Transverse colon (tissue), 4 donors: ENCODE data around the gene SLC25A24. TPM values are rescaled to one million over a fixed set of nuclear protein-coding genes. Genes with fewer than 3 reads are reported as not detected.
"Not testable (repeated sequence)": the region's sequence is repeated elsewhere in the genome, so short reads cannot be mapped to it uniquely, and the experiment has no call there.

Experiments used
- DNase-seq: peaks from one replicate; pipeline ENCODE4 v3.0.0-alpha.2; 2019
- H3K27ac ChIP-seq, 4 donors: fragments of 200-600 bp; sonication (generic); 2 replicates each; pipeline ENCODE4 v1.5.1; 2016 to 2018; ENCODE audit warnings: inconsistent platforms in 4 of 4
- H3K27me3 ChIP-seq: fragments of 200-600 bp; sonication (generic); 2 replicates; pipeline ENCODE4 v1.5.1; 2017; ENCODE audit warnings: inconsistent platforms
- H3K36me3 ChIP-seq, 4 donors: fragments of 200-600 bp; sonication (generic); 2 replicates each; pipeline ENCODE4 v1.5.1; 2017 to 2019; ENCODE audit warnings: inconsistent platforms in 4 of 4
- H3K4me1 ChIP-seq, 4 donors: fragments of 200-600 bp; sonication (generic); 2 replicates each; pipeline ENCODE4 v1.5.1; 2017 to 2020; ENCODE audit warnings: inconsistent platforms in 4 of 4
- H3K4me3 ChIP-seq, 4 donors: fragments of 200-600 bp; sonication (generic); 1 replicate in 1 of 4; 2 replicates in 3 of 4; pipeline versions ENCODE4 v1.5.1 to v1.6.1; 2017 to 2019; ENCODE audit warnings: inconsistent platforms in 4 of 4
- H3K9me3 ChIP-seq, 2 donors: fragments of 200-600 bp; sonication (generic); 2 replicates each; pipeline ENCODE4 v1.5.1; 2017 to 2019; ENCODE audit warnings: inconsistent platforms in 2 of 2
- CTCF ChIP-seq, 5 experiments: fragments of 200-600 bp in 3 of 5; fragments of 450-650 bp in 2 of 5; sonication (generic) in 3 of 5; IDR thresholded peaks; 1 replicate in 2 of 5; 2 replicates in 3 of 5; pipeline ENCODE4 v1.5.1; 2016 to 2017; ENCODE audit warnings: antibody characterized with exemption in 5 of 5, inconsistent platforms in 3 of 5, mild to moderate bottlenecking in 2 of 5, moderate library complexity in 1 of 5
- EP300 ChIP-seq: sonication (generic); formaldehyde crosslinking; IDR thresholded peaks from one replicate; pipeline ENCODE4 v1.6.1; 2017; ENCODE audit warnings: antibody characterized with exemption, low read depth
- POLR2A ChIP-seq: fragments of 450-650 bp; IDR thresholded peaks from one replicate; pipeline ENCODE4 v1.6.1; 2016; ENCODE audit warnings: antibody characterized with exemption, mild to moderate bottlenecking, moderate library complexity
- POLR2AphosphoS5 ChIP-seq, 3 donors: sonication (generic); formaldehyde crosslinking; IDR thresholded peaks; one replicate each; pipeline ENCODE4 v1.6.1; 2016; ENCODE audit warnings: antibody characterized with exemption in 3 of 3
- WGBS, 2 donors: methylation state at CpG; one replicate each; pipeline ENCODE4 v1.1.5; 2018; ENCODE audit warnings: low coverage in 1 of 2; 5-methylcytosine and 5-hydroxymethylcytosine counted together
- in situ Hi-C, 4 donors: fragments of 200-750 bp; cut with MboI; loops; one replicate each; pipeline versions ENCODE4 v1.15.0 to v1.15.1; 2017; ENCODE audit warnings: low sequenced_read_pairs in 3 of 4, low pct_ligation_motif_present in 1 of 4, low pct_unique_long_range_greater_than_20kb in 1 of 4
- intact Hi-C: fragments of 100-400 bp; cut with DNase I; formaldehyde crosslinking; loops from one replicate; pipeline ENCODE4 v1.15.1; 2023; ENCODE audit warnings: low total_unique reads
- total RNA-seq, 4 donors: library from RNA; depleted of rRNA; stranded (reverse); fragments of >200 nt; gene quantifications; one replicate each; pipeline ENCODE4 v1.1.0, GENCODE V29; 2016

SLC25A24 gene
- 10 to 100 TPM; 56.5 to 83.0 (median 77.3) TPM for total RNA-seq

- TF ChIP-seq POLR2AphosphoS5 (IDR thresholded peaks at IDR 0.05) (peak; percentile 15 to 77 (median 73)), POLR2A (peak; percentile 68), CTCF (IDR thresholded peaks at IDR 0.05) (no peak), EP300 (no peak)
- Histone ChIP-seq H3K27ac (peak within 1 kb of the TSS; percentile 97 to 98 (median 98)), H3K36me3 (peaks cover 0 to 9% (median 0%) of the 10 kb centered on the region in 4 donors), H3K27me3 (no peaks in the 10 kb centered on the region), H3K4me1 (peaks cover 0 to 33% (median 21%) of the 10 kb centered on the region in 4 donors), H3K4me3 (peak within 1 kb of the TSS; percentile 90 to 95 (median 92)), H3K9me3 (no peaks in the 10 kb centered on the region)
- WGBS, 2 donors = 0% methylated on average over 60 of the region's 97 CpGs; no CpG with 5 or more reads in 1 of the 2 donors
- in situ Hi-C loops = loop anchor here in 3 of 4 donors (25.0 kb wide), 3 partner anchors 362 to 862 kb away; partner anchors contain the start of gene EEIG2 (in 1 of the 3)
- intact Hi-C loops = no loop called here
- DNase-seq = peak; percentile 90
These were observed at the start of gene SLC25A24 for GRCh38 chr1:108199781-108200686. Gene SLC25A24 (minus strand): TSS chr1:108200343. CDS start chr1:108200138, 205 bp downstream.

GRCh38 chr1:108243976-108244375 is 43.8 kb upstream of the SLC25A24 start, which contains the start of gene NBPF4:
Gene NBPF4 (minus strand): TSS chr1:108244076. CDS start chr1:108243761, 315 bp downstream.
- H3K4me1 ChIP-seq, in situ Hi-C loops, H3K27me3 ChIP-seq, H3K4me3 ChIP-seq, intact Hi-C loops, H3K27ac ChIP-seq, H3K36me3 ChIP-seq, DNase-seq, H3K9me3 ChIP-seq: not testable (repeated sequence)
- WGBS, 2 donors = no CpG with 5 or more reads among the region's 3 CpGs

- H3K27me3 ChIP-seq, intact Hi-C loops, in situ Hi-C loops, H3K9me3 ChIP-seq, H3K4me1 ChIP-seq, H3K36me3 ChIP-seq, DNase-seq, H3K27ac ChIP-seq, H3K4me3 ChIP-seq: not testable (repeated sequence)
- whole genome bisulfite sequencing, 2 donors = no CpG with 5 or more reads among the region's 2 CpGs
These were observed 39.3 kb upstream of the SLC25A24 start for GRCh38 chr1:108239426-108239825.

GRCh38 chr1:108235308-108235707 is 35.2 kb upstream of the SLC25A24 start:
- H3K9me3 ChIP-seq, in situ Hi-C loops, H3K36me3 ChIP-seq, DNase-seq, H3K27ac ChIP-seq, H3K4me3 ChIP-seq, intact Hi-C loops, H3K4me1 ChIP-seq, H3K27me3 ChIP-seq: not testable (repeated sequence)
- WGBS, 2 donors = no CpG with 5 or more reads among the region's 2 CpGs

GRCh38 chr1:108232183-108232582 is 32.0 kb upstream of the SLC25A24 start:
- H3K4me3 ChIP-seq, in situ Hi-C loops, H3K27ac ChIP-seq, H3K4me1 ChIP-seq, H3K27me3 ChIP-seq, DNase-seq, intact Hi-C loops, H3K36me3 ChIP-seq, H3K9me3 ChIP-seq: not testable (repeated sequence)
- WGBS, 2 donors = no CpG with 5 or more reads among the region's 3 CpGs

- no CpG with 5 or more reads among the region's 3 CpGs for WGBS, 2 donors
- intact Hi-C loops, H3K36me3 ChIP-seq, H3K27ac ChIP-seq, H3K27me3 ChIP-seq, in situ Hi-C loops, H3K4me3 ChIP-seq, H3K4me1 ChIP-seq, H3K9me3 ChIP-seq, DNase-seq: not testable (repeated sequence)
These were observed 29.8 kb upstream of the SLC25A24 start for GRCh38 chr1:108229976-108230375.

- no CpG with 5 or more reads among the region's 7 CpGs for WGBS, 2 donors
- H3K9me3 ChIP-seq, DNase-seq, H3K36me3 ChIP-seq, H3K4me3 ChIP-seq, H3K27me3 ChIP-seq, intact Hi-C loops, in situ Hi-C loops, H3K27ac ChIP-seq, H3K4me1 ChIP-seq: not testable (repeated sequence)
These were observed 27.6 kb upstream of the SLC25A24 start for GRCh38 chr1:108227772-108228171.

- H3K27me3 ChIP-seq, H3K4me1 ChIP-seq, intact Hi-C loops, H3K9me3 ChIP-seq, H3K27ac ChIP-seq, H3K36me3 ChIP-seq, DNase-seq, in situ Hi-C loops, H3K4me3 ChIP-seq: not testable (repeated sequence)
- 80% methylated on average over 1 of the region's 4 CpGs; no CpG with 5 or more reads in 1 of the 2 donors for WGBS, 2 donors
These were observed 26.7 kb upstream of the SLC25A24 start for GRCh38 chr1:108226855-108227254.

- H3K9me3 ChIP-seq, H3K4me1 ChIP-seq, H3K27ac ChIP-seq, H3K4me3 ChIP-seq, DNase-seq, H3K27me3 ChIP-seq, H3K36me3 ChIP-seq, intact Hi-C loops: not testable (repeated sequence)
- WGBS, 2 donors = 94% methylated on average over 7 of the region's 7 CpGs; no CpG with 5 or more reads in 1 of the 2 donors
- in situ Hi-C loops = loop anchor here in 3 of 4 donors (25.0 kb wide), 3 partner anchors 339 to 839 kb away; partner anchors contain the start of gene EEIG2 (in 1 of the 3)
These were observed 23.1 kb upstream of the SLC25A24 start for GRCh38 chr1:108223226-108223625.
